ENCODE results near the gene AK1. TPM values are rescaled to one million over a fixed set of nuclear protein-coding genes. Genes with fewer than 3 reads are reported as not detected.

AK1 gene
- total and polyA plus RNA-seq, 9 of the 15 experiments (the other 6 are each of a cell fraction or from before 2014, with no cell fraction given) = 10.1 to 71.8 (median 39.0) TPM

DNA sequence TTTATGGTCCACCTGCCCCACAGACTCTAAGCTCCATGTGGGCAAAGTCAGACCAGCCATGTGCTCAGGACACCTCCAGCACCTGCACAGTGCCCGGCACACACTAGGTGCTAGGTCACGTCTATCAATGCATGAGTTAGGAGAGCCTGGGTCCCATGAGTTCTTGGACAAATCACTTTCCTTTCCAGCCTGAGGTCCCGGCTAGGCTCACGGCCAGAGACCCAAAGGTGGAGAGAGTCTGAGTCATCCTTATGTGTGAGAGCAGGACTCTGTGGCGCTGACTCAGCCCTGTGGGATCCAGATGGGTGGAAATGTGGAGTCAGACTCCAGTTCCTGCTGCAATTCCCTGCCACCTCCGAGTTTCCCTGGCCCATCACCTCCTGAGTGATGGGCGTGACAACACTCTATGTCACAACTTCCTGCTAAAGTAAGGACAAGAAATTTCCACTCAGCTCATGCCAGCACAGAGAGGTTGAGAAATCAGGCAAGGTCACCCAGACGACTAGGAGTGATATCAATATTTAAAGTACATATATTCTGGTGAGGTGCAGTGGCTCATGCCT lies 41.9 kb upstream of the AK1 start (continued):
- TF ChIP-seq, protein P1, sequence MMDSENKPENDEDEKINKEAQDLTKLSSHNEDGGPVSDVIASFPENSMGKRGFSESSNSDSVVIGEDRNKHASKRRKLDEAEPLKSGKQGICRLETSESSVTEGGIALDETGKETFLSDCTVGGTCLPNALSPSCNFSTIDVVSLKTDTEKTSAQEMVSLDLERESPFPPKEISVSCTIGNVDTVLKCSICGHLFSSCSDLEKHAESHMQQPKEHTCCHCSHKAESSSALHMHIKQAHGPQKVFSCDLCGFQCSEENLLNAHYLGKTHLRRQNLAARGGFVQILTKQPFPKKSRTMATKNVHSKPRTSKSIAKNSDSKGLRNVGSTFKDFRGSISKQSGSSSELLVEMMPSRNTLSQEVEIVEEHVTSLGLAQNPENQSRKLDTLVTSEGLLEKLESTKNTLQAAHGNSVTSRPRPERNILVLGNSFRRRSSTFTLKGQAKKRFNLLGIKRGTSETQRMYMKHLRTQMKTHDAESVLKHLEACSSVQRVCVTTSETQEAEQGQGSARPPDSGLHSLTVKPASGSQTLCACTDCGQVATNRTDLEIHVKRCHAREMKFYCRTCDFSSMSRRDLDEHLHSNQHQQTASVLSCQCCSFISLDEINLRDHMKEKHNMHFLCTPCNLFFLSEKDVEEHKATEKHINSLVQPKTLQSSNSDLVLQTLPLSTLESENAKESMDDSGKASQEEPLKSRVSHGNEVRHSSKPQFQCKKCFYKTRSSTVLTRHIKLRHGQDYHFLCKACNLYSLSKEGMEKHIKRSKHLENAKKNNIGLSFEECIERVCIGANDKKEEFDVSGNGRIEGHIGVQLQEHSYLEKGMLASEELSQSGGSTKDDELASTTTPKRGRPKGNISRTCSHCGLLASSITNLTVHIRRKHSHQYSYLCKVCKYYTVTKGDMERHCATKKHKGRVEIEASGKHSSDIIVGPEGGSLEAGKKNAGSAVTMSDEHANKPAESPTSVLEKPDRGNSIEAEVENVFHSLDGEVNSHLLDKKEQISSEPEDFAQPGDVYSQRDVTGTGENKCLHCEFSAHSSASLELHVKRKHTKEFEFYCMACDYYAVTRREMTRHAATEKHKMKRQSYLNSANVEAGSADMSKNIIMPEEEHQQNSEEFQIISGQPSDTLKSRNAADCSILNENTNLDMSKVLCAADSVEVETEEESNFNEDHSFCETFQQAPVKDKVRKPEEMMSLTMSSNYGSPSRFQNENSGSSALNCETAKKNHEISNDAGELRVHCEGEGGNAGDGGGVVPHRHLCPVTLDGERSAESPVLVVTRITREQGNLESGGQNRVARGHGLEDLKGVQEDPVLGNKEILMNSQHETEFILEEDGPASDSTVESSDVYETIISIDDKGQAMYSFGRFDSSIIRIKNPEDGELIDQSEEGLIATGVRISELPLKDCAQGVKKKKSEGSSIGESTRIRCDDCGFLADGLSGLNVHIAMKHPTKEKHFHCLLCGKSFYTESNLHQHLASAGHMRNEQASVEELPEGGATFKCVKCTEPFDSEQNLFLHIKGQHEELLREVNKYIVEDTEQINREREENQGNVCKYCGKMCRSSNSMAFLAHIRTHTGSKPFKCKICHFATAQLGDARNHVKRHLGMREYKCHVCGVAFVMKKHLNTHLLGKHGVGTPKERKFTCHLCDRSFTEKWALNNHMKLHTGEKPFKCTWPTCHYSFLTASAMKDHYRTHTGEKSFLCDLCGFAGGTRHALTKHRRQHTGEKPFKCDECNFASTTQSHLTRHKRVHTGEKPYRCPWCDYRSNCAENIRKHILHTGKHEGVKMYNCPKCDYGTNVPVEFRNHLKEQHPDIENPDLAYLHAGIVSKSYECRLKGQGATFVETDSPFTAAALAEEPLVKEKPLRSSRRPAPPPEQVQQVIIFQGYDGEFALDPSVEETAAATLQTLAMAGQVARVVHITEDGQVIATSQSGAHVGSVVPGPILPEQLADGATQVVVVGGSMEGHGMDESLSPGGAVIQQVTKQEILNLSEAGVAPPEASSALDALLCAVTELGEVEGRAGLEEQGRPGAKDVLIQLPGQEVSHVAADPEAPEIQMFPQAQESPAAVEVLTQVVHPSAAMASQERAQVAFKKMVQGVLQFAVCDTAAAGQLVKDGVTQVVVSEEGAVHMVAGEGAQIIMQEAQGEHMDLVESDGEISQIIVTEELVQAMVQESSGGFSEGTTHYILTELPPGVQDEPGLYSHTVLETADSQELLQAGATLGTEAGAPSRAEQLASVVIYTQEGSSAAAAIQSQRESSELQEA (IDR thresholded peaks at IDR 0.05; ENCODE audit: low read depth) = no peak
- TF ChIP-seq ARID2 (IDR thresholded peaks at IDR 0.05) (no peak), RB1 (IDR thresholded peaks at IDR 0.05; ENCODE audit: low read depth) (no peak), ZNF431 (CRISPR knock-in tag; IDR thresholded peaks at IDR 0.05) (no peak), ZC3H4 (CRISPR knock-in tag; IDR thresholded peaks at IDR 0.05; ENCODE audit: borderline replicate concordance) (no peak), PHF21A (IDR thresholded peaks at IDR 0.05; ENCODE audit: borderline replicate concordance, low read depth) (0 out of 2 replicates have a peak, but pooled peaks have one; percentile 74), ZFP1 (CRISPR knock-in tag; IDR thresholded peaks at IDR 0.05) (no peak), ZNF707 (CRISPR knock-in tag; conservative IDR thresholded peaks at IDR 0.05) (no peak), XRCC3 (IDR thresholded peaks at IDR 0.05) (no peak), MIER1 (IDR thresholded peaks at IDR 0.05; ENCODE audit: low read depth) (no peak), HCFC1 (IDR thresholded peaks at IDR 0.05; ENCODE audit: low read depth, low read length) (no peak), MTF1 (CRISPR knock-in tag; IDR thresholded peaks at IDR 0.05; ENCODE audit: borderline replicate concordance) (no peak), CBFA2T3 (IDR thresholded peaks at IDR 0.05) (no peak), NCOR1 (IDR thresholded peaks at IDR 0.05) (no peak), ZBED1 (IDR thresholded peaks at IDR 0.05) (no peak), CCNT2 (IDR thresholded peaks at IDR 0.05; ENCODE audit: borderline replicate concordance, extremely low read depth, insufficient read length, low read depth, low read length) (no peak), TAF9B (IDR thresholded peaks at IDR 0.05; ENCODE audit: partially characterized antibody) (no peak), ZSCAN32 (CRISPR knock-in tag; IDR thresholded peaks at IDR 0.05) (no peak), E2F3 (CRISPR knock-in tag; IDR thresholded peaks at IDR 0.05) (no peak)
- TF ChIP-seq, protein P2, sequence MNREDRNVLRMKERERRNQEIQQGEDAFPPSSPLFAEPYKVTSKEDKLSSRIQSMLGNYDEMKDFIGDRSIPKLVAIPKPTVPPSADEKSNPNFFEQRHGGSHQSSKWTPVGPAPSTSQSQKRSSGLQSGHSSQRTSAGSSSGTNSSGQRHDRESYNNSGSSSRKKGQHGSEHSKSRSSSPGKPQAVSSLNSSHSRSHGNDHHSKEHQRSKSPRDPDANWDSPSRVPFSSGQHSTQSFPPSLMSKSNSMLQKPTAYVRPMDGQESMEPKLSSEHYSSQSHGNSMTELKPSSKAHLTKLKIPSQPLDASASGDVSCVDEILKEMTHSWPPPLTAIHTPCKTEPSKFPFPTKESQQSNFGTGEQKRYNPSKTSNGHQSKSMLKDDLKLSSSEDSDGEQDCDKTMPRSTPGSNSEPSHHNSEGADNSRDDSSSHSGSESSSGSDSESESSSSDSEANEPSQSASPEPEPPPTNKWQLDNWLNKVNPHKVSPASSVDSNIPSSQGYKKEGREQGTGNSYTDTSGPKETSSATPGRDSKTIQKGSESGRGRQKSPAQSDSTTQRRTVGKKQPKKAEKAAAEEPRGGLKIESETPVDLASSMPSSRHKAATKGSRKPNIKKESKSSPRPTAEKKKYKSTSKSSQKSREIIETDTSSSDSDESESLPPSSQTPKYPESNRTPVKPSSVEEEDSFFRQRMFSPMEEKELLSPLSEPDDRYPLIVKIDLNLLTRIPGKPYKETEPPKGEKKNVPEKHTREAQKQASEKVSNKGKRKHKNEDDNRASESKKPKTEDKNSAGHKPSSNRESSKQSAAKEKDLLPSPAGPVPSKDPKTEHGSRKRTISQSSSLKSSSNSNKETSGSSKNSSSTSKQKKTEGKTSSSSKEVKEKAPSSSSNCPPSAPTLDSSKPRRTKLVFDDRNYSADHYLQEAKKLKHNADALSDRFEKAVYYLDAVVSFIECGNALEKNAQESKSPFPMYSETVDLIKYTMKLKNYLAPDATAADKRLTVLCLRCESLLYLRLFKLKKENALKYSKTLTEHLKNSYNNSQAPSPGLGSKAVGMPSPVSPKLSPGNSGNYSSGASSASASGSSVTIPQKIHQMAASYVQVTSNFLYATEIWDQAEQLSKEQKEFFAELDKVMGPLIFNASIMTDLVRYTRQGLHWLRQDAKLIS (CRISPR knock-in tag; IDR thresholded peaks at IDR 0.05) = no peak
